Measurements from ENCODE around the gene VGLL1.

The VGLL1 gene

DNA sequence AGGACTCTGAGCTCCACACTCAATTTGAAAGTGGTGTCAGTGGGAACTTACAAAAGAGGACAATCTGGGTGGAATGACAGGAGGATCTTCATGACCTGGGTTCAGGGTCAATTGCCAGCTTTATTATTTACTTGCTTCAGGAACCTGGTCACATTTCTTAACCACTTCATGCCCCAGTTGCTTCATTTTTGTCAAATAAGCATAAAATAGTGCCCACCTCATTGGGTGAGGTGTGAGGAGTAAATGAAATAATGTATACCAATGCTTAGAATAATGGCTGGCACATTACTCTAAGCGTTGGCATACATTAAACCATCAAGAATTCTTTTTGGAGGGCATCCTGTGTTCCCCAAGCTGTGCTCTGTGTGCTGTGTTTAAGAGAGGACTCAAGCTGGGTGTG is 19.4 kb downstream of the VGLL1 start:
- DNase-seq (ENCODE audit: low read depth in 3 of 3) = no peak

DNA sequence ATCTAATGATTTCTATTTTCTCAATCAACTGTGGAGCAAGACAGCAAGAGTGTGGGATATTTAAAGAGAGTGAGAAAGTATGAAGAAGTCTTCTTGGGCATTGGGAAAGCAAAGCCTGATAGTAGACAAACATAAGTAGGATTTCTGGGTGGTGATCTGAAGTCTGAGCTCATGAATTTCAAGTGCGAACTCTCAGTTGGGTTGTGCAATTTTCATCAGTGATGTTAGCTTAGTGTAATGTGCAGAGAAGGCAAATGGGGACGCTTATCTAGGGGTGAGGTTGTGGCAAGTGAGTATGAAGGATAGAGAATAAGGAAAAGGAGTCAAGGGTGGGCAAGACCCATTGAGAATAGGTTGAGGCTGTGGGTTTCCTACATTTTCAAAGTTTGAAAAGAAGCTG is 23.7 kb downstream of the VGLL1 start:
- no peak for DNase-seq (ENCODE audit: low read depth in 3 of 3)

DNA sequence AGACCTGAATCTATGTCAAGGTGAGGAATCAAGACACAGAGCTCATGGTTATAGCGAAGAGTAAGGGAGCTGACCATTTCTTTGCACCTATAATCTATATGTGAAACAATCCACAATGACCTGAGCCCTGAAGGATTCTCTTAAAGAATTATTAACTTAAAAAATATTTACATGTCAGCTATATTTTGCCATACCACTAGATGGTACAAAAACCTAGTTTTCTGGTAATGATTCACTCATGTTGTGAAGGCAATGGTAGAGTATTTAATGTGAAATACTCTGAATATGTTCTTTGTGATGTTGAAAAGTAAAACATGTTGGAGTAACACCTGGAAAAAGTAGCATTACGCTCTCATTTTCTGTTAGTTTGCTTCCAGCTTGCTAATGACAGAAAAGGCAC is 40.0 kb downstream of the VGLL1 start:
- DNase-seq (ENCODE audit: low read depth in 3 of 3) = no peak

DNA sequence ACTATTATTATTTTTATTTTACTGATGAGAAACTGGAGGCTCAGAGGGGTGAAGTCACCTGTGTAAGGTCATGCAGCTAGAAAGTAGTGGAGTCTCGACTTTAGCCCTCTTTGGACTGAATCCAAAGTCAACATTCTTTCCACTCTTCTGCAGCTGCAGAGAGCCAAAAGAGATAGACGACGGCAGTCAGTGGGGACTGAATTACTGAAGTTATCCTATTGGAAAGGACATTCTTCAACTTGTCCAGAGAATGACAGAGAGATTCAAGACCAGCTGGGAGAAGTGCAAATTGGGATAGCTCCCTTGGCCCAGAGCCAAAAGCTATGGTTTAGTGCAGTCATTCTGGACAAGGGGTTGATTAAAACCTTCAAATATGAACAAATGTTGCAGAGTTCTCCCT is 42.5 kb downstream of the VGLL1 start:
- no peak for DNase-seq (ENCODE audit: low read depth in 3 of 3)

DNA sequence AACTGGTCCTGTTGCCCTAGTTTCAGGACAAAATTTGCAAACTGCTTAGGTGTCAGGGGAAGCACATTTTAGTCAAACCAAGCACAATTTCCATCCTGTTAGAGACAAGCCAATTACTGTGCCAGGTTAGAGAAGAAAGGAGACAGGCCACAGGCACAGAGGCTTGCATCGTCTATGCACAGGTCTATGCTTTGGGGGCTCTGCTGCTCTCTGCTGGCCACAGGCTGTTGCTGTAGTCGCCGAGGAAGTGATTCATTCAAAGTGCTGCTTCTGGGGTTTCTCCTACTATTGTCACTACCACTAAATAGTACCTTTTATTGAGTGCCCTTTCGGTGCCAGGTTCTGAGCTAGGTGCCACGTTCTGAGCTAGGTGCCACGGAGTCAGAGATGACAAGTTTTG is 45.5 kb downstream of the VGLL1 start:
- DNase-seq (ENCODE audit: low read depth in 3 of 3) = peak; percentile 26 to 62 (median 50)

DNA sequence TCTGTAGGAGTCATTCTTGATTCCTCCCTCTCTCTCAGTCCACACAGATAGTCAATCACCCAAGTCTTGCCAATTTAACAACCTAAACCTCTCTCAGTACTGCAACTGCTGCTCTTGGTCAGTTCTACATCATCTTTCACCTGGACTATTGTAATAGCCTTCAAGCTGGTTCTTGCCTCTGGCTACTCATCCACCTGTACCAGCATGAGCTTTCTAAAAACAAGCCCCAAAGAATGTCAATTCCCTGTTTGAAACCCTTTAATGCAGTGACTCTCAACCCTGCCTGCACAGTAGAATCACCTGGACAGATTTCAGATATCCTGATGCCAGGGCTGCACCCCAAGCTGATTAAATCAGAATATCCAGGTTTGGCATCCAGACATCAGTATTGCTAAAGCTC is 48.3 kb downstream of the VGLL1 start:
- no peak for DNase-seq (ENCODE audit: low read depth in 3 of 3)

DNA sequence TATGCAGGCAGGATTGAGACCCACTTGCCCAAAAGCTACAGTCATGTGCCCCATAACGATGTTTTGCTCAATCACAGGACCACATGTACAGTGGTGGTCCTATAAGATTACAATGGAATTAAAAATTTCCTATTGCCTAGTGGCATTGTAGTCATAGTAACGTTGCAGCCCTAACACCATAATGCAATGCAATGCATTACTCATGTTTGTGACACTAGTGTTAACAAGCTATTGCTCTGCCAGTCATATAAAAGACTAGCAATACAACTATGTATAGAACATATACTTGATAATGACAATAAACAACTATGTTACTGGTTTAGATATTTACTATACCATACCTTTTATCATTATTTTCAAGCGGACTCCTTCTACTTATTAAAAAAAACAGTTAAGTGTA is 50.6 kb downstream of the VGLL1 start:
- DNase-seq (ENCODE audit: low read depth in 3 of 3) = no peak

DNA sequence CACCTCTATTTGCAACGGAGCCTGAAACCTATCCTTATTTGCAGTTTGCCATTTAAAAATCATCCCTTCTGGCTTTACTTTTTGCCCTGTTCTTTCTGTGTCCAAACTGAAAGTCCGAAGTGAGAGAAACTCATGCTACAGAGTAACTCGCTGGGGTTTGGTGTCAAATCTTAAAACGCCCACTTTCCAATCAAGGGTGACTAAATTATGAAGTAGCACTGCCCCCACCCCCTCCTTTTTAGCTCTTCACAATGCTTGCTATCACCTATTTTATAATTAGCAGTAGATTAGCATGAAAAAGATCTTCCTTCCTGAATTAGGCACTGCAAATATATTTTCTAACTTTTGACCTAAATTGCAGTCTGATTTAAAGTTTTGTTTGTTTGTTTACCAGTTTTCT is 52.5 kb downstream of the VGLL1 start:
- peak in 1 of 3 experiments; percentile 39 for DNase-seq (ENCODE audit: low read depth in 3 of 3)

DNA sequence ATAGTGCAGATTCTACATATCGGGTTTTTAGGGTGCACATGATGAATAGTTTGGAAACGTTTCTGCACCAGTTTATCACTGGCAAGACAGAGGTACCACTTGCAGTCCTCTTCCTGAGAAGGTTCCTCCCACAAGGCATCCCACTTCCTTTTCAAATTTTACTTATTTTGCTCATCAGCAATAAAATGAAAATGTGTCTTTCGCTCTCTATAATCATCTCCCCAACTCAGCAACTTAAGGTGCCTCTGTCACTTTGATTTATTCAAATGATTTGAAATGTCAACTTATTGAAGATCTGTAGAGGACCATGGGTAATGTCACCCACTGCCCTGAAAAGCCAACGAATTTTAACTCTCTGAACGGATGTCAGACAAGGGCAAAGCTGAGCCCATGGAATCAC is 53.2 kb downstream of the VGLL1 start:
- DNase-seq (ENCODE audit: low read depth in 3 of 3) = no peak

DNA sequence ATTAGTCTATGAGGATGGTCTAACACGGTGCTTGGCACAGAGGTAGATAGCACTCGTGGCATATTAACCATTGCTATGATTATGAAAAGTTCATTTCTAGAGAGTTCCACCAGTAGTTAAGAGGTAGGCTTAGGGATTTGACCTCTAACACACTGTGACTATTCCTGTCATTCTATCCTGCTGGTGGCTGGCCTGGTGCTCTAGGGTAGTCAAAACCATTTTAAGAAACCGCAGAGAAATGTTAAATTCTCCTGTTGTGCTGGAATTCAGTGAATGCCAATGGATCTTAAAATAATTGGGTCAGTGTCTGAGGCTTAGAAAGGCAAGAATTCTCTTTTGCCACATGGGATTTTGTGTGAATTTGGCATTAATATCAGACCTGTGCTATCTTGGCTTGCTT is 53.9 kb downstream of the VGLL1 start:
- no peak for DNase-seq (ENCODE audit: low read depth in 3 of 3)

DNA sequence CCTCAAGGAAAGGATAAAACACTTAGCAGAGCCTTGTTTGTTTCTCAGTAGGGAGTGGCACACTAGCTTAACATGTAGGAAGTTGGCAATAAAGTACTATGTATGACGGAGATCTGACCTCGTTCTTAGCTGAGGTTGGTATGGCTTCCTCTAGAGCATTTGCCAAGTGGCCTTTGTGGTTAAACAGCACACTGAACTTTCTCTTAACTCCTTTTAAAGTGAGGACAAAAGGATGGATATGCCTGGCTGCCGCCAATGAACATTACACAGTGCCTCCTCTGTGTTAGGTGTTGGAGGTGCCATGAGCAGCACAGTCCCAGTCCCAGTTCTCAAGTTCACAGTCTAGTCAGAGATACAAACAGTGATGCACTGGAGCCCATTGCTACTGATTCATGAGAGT is 54.4 kb downstream of the VGLL1 start:
- DNase-seq (ENCODE audit: low read depth in 3 of 3) = no peak

DNA sequence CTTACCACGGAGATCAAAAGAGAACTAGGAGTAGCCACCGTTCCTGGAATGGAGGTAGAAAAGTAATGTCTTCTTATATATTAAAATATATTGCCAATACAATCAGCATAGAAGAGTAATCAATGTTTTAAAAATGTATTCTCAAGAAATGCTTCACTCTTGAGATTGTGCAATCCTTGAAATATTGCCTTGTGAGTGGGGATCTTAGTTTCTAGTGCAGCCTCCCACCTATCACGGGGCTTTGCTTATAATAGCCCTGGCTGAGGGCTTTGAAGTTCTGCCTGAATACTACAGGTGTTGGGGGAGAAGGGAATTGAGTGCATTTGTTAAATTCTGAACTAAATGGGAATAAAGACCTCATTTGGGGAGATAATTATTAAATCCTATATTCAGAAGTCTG is 55.5 kb downstream of the VGLL1 start:
- no peak for DNase-seq (ENCODE audit: low read depth in 3 of 3)

DNA sequence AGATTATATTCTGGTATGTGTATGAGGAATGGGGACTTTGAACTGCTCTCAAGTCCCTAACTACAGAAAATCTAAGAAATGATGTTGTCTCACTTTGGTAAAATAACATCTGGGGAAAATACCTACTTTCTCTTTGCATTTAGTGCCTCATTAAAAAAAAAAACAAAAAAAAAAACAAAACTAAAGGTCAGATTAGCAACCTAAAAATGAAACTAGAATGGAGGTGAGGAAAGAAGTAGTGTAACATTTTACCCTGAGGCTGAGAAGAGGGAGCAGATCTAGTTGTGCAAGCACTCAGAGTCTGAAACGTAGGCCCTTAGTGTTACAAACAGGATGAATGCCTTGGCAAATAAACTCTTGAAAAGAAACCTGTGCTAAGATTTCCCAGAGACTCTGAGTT is 56.0 kb downstream of the VGLL1 start:
- no peak for DNase-seq (ENCODE audit: low read depth in 3 of 3)

DNA sequence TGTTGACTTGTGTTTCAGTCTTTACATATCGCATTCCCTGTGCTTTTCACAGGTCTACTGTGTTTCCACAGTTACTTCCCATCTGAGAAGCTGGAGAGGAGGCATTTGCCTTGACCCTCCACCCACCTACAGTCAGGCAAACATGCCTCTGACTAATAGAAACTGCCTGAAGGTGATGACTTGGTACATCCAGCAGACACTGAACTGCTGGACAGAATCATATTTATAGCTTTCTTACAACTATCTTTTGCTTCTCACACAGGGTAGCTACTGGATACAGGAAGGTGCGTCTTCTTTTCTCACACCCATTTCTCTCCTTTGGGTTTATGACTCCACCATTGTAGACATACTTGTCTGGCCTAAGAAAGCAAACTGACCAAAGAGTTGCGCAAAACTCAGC is 58.0 kb downstream of the VGLL1 start:
- no peak for DNase-seq (ENCODE audit: low read depth in 3 of 3)

DNA sequence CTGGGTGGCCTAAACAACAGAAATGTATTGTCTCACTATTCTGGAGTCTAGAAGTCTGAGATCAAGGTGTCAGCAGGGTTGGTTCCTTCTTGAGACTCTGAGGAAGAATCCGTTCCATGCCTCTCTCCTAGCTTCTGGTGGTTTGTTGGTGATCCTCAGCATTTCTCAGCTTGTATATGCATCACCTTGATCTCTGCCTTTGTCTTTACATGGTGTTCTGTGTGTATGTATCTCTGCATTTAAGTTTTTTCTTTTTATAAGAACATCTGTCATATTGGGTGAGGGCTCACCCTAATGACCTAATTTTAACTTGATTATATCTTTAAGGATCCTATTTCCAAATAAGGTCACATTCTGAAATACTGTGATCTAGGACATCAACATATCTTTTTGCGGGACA is 65.3 kb downstream of the VGLL1 start:
- no peak for DNase-seq (ENCODE audit: low read depth in 3 of 3)

DNA sequence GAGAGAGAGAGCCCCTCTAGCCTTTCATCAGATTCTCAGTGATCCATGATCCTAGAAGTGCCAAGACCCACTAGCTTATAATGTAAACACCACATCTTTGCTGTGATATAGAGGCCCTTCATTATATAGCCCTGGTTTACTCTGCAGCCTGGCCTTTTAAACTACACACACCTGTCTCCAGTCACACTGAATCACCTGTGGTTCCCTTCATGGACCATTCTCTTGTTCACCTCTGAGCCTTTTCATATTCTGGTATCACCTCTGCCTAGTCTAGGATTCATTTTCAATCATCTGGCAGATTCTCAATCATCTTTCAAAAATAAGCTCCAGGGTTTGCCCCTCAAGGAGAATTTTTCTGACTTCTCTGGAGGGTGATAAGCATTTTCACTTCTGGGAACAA is 65.9 kb downstream of the VGLL1 start:
- no peak for DNase-seq (ENCODE audit: low read depth in 3 of 3)

DNA sequence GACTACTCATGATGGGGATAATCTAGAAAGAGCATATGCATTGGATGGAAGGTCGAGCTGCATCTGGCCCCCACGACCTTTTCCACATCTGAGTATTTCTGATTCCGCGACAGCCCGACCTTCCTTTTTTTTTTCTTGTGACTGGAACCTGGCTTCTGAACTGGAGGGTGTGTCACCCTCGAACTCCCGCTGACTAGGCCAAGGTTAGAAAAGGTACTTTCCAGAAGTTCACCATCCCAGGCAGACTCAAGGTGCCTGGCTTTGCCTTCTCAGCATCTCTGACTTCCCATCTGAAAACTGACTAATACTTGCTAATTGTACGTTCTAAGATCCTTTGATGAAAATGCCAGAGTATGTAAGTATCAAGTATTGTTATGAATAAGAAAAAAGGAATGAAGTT is 66.6 kb downstream of the VGLL1 start:
- peak in 1 of 3 experiments; percentile 30 for DNase-seq (ENCODE audit: low read depth in 3 of 3)

DNA sequence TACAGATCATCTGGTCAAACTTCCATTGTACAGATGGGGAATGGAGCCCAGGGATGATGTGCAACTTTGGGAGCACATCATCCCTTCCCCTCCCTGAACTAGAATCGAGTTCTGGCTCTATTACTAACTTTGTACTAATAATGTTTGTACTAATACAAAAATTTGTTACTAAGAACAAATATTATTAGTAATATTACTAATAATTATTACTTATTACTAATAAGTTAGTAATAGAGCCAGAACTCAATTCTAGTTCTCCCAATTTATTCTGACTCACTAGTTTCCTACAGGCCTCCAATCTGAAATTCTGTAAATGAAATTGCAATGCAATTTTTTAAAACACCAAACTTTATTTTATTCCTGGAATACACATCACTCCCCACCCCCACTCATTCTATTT is 68.0 kb downstream of the VGLL1 start:
- DNase-seq (ENCODE audit: low read depth in 3 of 3) = no peak

Data from stimulated activated CD4-positive, alpha-beta T cell treated with anti-CD3 and anti-CD28 coated beads, TNF-alpha, amount 100 ng/mL, for 24 hours (primary cell).